ENCODE data around the gene MACROD2. TPM values are rescaled to one million over a fixed set of nuclear protein-coding genes. Genes with fewer than 3 reads are reported as not detected.

MACROD2 gene
- total and polyA plus RNA-seq, 2 of the 4 experiments (the other 2 are of a cell fraction), result not detected

- intact Hi-C loops (cut with micrococcal nuclease), result no loop called here
- H3K56ac ChIP-seq (ENCODE audit: extremely low read depth, insufficient read depth, low read length), result no peak overlapping the region
Measured at GRCh38 chr20:15166744-15167143, 1171.4 kb downstream of the MACROD2 start.

More at GRCh38 chr20:15166744-15167143, 1171.4 kb downstream of the MACROD2 start:
- Histone ChIP-seq H3K9me1 (ENCODE audit: insufficient read depth, low read length) (no peaks in the 10 kb centered on the region), H3K36me3 (ENCODE audit: control insufficient read depth, insufficient read depth, low read length) (no peaks in the 10 kb centered on the region), H4K91ac (ENCODE audit: insufficient read depth, low read depth, low read length) (no peak overlapping the region), H3K9ac (ENCODE audit: low read depth, low read length) (no peak overlapping the region), H3K23ac (ENCODE audit: low read depth, low read length) (no peak overlapping the region), H3K79me1 (ENCODE audit: low read depth in 1 of 2, low read length in 2 of 2) (no peaks in the 10 kb centered on the region), H3K14ac (replicated peaks; ENCODE audit: low read depth, low read length) (no peak overlapping the region), H2BK15ac (ENCODE audit: low read depth, low read length) (no peak overlapping the region), H3K4ac (ENCODE audit: low read depth, low read length) (no peak overlapping the region), H2BK120ac (ENCODE audit: low read depth, low read length) (no peak overlapping the region), H4K8ac (ENCODE audit: low read depth in 2 of 2, low read length in 2 of 2) (no peak overlapping the region), H3K27ac (ENCODE audit: insufficient read depth, low read length) (no peak overlapping the region), H4K20me1 (ENCODE audit: insufficient read depth, low read length) (no peaks in the 10 kb centered on the region), H3K18ac (ENCODE audit: low read depth, low read length) (no peak overlapping the region), H3K27me3 (ENCODE audit: control insufficient read depth, insufficient read depth, low read length) (no peaks in the 10 kb centered on the region), H3K9me3 (ENCODE audit: control insufficient read depth, insufficient read depth, low read length) (peaks cover 8% of the 10 kb centered on the region), H2BK20ac (ENCODE audit: low read depth, low read length) (no peak overlapping the region), H4K5ac (ENCODE audit: low read depth, low read length) (no peak overlapping the region), H2AFZ (replicated peaks; ENCODE audit: low read length, poor library complexity) (no peak overlapping the region), H2BK5ac (ENCODE audit: low read depth, low read length, poor library complexity, severe bottlenecking) (no peak overlapping the region), H3K4me2 (ENCODE audit: low read depth, low read length) (no peak overlapping the region), H3K4me1 (ENCODE audit: control insufficient read depth, insufficient read depth, low read length) (no peaks in the 10 kb centered on the region), H3K4me3 (ENCODE audit: insufficient read depth, low read depth, low read length) (no peak overlapping the region), H2AK5ac (ENCODE audit: low read depth, low read length) (no peak overlapping the region), H2AK9ac (replicated peaks; ENCODE audit: low read depth, low read length, poor library complexity) (no peak overlapping the region)
- TF ChIP-seq USF2 (IDR thresholded peaks at IDR 0.05; ENCODE audit: low read depth, low read length) (no peak), RCOR1 (IDR thresholded peaks at IDR 0.05; ENCODE audit: insufficient replicate concordance, low read length) (no peak), CTCF (conservative IDR thresholded peaks at IDR 0.05; ENCODE audit: low read depth, low read length) (no peak), POLR2A (IDR thresholded peaks at IDR 0.05; ENCODE audit: low read depth, low read length) (no peak), RAD21 (IDR thresholded peaks at IDR 0.05; ENCODE audit: low read length) (no peak), BHLHE40 (IDR thresholded peaks at IDR 0.05; ENCODE audit: low read depth, low read length) (no peak), MXI1 (IDR thresholded peaks at IDR 0.05; ENCODE audit: borderline replicate concordance, low read depth, low read length) (no peak)
- dilution Hi-C loops (cut with HindIII; ENCODE audit: low sequenced_read_pairs, unreplicated experiment), result no loop called here
- CTCF ChIA-PET, result no interaction called here
- in situ Hi-C loops (cut with MboI; ENCODE audit: low sequenced_read_pairs), result no loop called here
- POLR2A ChIA-PET (ENCODE audit: unreplicated experiment), result no interaction called here
- DNase-seq (no peak), ATAC-seq (ENCODE audit: low read depth) (no peak)
- no TSS peak for BruUV-seq (replicated peaks)

Measured in IMR-90 (cell line).